Colonic mucosa (tissue), 4 donors: ENCODE measurements around the gene DPF3. TPM values are rescaled to one million over a fixed set of nuclear protein-coding genes. Genes with fewer than 3 reads are reported as not detected.

Experiments
- DNase-seq: peaks from one replicate; pipeline ENCODE4 v3.0.0-alpha.2; 2020
- H3K27ac ChIP-seq: fragments of 200-600 bp; one replicate; pipeline ENCODE4 v1.8.0; 2021
- H3K27me3 ChIP-seq: fragments of 200-600 bp; one replicate; pipeline ENCODE4 v1.8.0; 2021
- H3K36me3 ChIP-seq: fragments of 200-600 bp; one replicate; pipeline ENCODE4 v1.8.0; 2021
- H3K4me1 ChIP-seq: fragments of 200-600 bp; one replicate; pipeline ENCODE4 v1.8.0; 2021; ENCODE audit warnings: mild to moderate bottlenecking
- H3K4me3 ChIP-seq: fragments of 200-600 bp; one replicate; pipeline ENCODE4 v1.8.0; 2021
- H3K9ac ChIP-seq, 2 donors: one replicate each; pipeline ENCODE4 v1.7.0; 2013; ENCODE audit warnings: control low read depth in 2 of 2, low read depth in 2 of 2, low read length in 2 of 2
- H3K9me3 ChIP-seq: fragments of 200-600 bp; one replicate; pipeline ENCODE4 v1.8.0; 2021
- intact Hi-C: fragments of 100-400 bp; cut with DNase I; formaldehyde crosslinking; loops from one replicate; pipeline ENCODE4 v1.14.1; 2022
- total RNA-seq, 2 donors: library from RNA; stranded (reverse); fragmentation: NEBNext Ultra II Directional in 1 of 2; extraction: Animal tissue kit (Norgen Biotek cat#: 25700) in 1 of 2; gene quantifications; one replicate each; pipeline ENCODE4 v1.2.1, GENCODE V29; 2021
- TF ChIP-seq, protein P1 (sequence below): fragments of 200-600 bp; IDR thresholded peaks from one replicate; pipeline ENCODE4 v1.8.0; 2022; ENCODE audit warnings: antibody characterized with exemption, mild to moderate bottlenecking
- donor health status: healthy.
- donor health status: DM: no; HTN: no; CAD: no.
- donor health status: DM: no; HTN: no; CAD: no.

DPF3 gene
- total RNA-seq, 2 donors from 2014 or later = 6.7 to 14.0 TPM

DNA sequence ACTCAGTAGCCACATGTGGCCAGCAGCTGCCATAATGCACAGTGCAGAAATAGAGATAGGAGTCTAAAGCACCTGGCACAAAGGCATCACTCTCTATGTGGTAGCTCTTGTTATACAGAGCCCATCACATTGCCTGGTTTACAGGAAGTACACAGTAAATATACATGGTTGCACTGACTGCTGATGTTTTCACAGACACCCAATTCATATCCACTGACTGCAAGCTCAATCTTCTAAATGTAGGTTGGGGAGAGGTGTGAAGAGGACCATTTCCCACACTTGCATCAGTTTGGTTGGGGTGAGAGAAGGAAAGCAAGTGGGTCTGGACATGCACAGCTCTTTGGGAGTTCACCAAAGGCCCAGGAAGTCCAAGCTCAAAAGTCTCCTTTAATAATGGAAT, 172.8 kb downstream of the DPF3 start:
- Histone ChIP-seq H3K27me3 (no peaks in the 10 kb centered on the region), H3K9ac (no peak overlapping the region), H3K9me3 (no peaks in the 10 kb centered on the region), H3K36me3 (no peaks in the 10 kb centered on the region), H3K4me3 (no peak overlapping the region), H3K27ac (no peak overlapping the region), H3K4me1 (no peaks in the 10 kb centered on the region)
- TF ChIP-seq, protein P1, sequence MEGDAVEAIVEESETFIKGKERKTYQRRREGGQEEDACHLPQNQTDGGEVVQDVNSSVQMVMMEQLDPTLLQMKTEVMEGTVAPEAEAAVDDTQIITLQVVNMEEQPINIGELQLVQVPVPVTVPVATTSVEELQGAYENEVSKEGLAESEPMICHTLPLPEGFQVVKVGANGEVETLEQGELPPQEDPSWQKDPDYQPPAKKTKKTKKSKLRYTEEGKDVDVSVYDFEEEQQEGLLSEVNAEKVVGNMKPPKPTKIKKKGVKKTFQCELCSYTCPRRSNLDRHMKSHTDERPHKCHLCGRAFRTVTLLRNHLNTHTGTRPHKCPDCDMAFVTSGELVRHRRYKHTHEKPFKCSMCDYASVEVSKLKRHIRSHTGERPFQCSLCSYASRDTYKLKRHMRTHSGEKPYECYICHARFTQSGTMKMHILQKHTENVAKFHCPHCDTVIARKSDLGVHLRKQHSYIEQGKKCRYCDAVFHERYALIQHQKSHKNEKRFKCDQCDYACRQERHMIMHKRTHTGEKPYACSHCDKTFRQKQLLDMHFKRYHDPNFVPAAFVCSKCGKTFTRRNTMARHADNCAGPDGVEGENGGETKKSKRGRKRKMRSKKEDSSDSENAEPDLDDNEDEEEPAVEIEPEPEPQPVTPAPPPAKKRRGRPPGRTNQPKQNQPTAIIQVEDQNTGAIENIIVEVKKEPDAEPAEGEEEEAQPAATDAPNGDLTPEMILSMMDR = no peak
- no peak for DNase-seq
- intact Hi-C loops = no loop called here

DNA sequence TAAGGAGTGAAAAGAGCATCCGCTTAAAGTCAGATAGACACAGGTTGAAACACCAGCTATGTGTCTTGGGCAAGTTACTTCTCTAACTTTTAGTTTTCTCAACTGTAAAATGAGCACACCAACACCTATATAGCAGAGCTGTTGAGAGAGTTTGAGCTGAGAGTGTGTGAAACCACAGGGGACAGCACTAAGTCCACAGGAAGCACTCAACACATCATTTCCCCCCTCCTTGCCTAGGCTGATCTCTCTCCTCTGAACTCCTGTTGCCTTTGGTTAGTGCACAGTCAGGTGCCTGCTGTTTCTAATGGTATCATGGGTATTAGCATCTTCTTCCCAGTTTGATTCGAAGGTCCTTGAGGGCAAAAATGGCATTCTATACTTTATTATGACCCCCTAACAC, 176.7 kb downstream of the DPF3 start:
- no peak for DNase-seq
- no peaks in the 10 kb centered on the region for H3K27me3 ChIP-seq
- TF ChIP-seq, protein P1 = no peak
- intact Hi-C loops = no loop called here
- H3K27ac ChIP-seq = no peak overlapping the region
- H3K9ac ChIP-seq = no peak overlapping the region
- H3K9me3 ChIP-seq = no peaks in the 10 kb centered on the region
- H3K36me3 ChIP-seq = no peaks in the 10 kb centered on the region
- H3K4me3 ChIP-seq = no peak overlapping the region
- no peaks in the 10 kb centered on the region for H3K4me1 ChIP-seq

DNA sequence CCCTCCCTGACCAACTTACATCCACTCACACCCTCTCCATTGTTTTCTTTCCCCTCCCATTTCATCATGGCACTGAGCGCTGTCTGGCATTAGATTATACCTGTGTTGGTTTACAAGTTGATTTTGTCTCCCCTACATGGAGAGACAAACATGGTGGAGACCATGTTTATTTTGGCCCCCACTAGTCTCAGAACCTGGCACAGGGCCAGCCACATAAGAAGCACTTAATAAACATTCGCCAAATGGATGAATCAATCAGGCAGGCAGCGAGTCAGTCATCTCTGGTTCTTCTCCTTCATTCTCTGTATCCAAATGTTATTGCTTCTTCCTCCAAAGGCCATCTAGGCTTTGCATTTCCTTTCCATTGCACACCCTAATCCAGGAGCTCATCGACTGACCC, 177.4 kb downstream of the DPF3 start:
- H3K27ac ChIP-seq = no peak overlapping the region

DNA sequence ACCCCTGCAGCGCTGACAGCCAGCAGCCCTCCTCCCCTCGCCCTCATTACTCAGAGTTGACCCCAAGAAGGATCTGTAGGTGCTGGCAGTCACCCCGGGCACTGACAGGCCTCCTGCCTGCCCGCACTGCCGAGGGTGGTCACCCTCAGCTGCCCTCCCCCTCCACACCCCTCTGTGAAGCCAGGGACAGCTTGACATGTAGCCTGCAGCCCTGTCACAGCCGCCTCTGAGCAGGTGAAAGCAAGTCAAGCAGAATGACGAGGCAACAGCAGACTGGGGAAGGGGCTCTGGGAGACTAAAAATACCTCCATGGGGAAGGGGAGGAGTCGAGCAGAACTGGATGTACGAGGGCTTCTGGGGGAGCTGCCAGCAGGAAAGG, 178.1 kb downstream of the DPF3 start:
- intact Hi-C loops = no loop called here
- no peaks in the 10 kb centered on the region for H3K27me3 ChIP-seq
- H3K4me1 ChIP-seq = no peaks in the 10 kb centered on the region
- H3K4me3 ChIP-seq = no peak overlapping the region
- DNase-seq = no peak
- H3K9ac ChIP-seq = no peak overlapping the region
- H3K27ac ChIP-seq = no peak overlapping the region
- H3K36me3 ChIP-seq = no peaks in the 10 kb centered on the region
- no peaks in the 10 kb centered on the region for H3K9me3 ChIP-seq
- TF ChIP-seq, protein P1 = no peak

More for the DNA sequence above, 177.4 kb downstream of the DPF3 start:
- Histone ChIP-seq H3K4me3 (no peak overlapping the region), H3K9ac (no peak overlapping the region), H3K36me3 (no peaks in the 10 kb centered on the region), H3K27me3 (no peaks in the 10 kb centered on the region), H3K9me3 (no peaks in the 10 kb centered on the region), H3K4me1 (no peaks in the 10 kb centered on the region)
- DNase-seq = no peak
- intact Hi-C loops = no loop called here
- TF ChIP-seq, protein P1 = no peak

DNA sequence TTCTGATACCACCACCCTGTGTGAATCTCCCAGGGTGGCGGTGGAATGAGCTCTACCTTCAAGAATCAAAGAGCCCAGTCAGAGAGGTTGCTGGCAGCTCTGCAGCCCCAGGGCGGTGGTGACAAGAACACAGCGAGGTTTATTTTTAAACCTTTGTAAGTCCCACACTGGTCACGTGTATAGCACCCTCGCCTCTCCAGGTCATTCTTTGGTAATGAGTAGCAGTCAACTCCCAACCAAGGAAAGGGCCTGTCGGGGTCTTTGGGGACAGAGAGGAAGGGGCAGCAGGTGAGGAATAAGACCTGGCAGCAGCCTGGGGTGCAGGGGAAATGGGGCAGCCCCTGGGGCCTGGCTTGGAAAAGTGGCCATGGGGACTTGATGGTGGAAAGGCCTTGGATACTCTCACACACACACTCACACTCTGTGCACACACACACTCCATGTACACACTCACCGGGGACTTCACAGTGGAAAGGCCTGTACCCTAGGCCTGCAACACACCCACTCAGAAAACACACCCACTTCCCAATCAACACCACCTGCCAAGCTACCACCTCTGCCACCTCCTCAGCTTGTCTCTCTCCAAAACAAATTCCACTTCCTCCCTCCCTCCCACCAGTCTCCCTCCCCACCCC, 178.6 kb downstream of the DPF3 start:
- Histone ChIP-seq H3K27me3 (no peaks in the 10 kb centered on the region), H3K9me3 (no peaks in the 10 kb centered on the region), H3K9ac (no peak overlapping the region), H3K27ac (no peak overlapping the region), H3K4me1 (no peaks in the 10 kb centered on the region), H3K36me3 (no peaks in the 10 kb centered on the region), H3K4me3 (no peak overlapping the region)
- intact Hi-C loops = no loop called here
- TF ChIP-seq, protein P1 = no peak
- DNase-seq = no peak
